ENCODE data around the gene CACNA1A. TPM values are rescaled to one million over a fixed set of nuclear protein-coding genes. Genes with fewer than 3 reads are reported as not detected.

CACNA1A gene
- total and polyA plus RNA-seq, 2 of the 4 experiments (the other 2 are of a cell fraction) = 5.9 to 15.0 TPM

DNA sequence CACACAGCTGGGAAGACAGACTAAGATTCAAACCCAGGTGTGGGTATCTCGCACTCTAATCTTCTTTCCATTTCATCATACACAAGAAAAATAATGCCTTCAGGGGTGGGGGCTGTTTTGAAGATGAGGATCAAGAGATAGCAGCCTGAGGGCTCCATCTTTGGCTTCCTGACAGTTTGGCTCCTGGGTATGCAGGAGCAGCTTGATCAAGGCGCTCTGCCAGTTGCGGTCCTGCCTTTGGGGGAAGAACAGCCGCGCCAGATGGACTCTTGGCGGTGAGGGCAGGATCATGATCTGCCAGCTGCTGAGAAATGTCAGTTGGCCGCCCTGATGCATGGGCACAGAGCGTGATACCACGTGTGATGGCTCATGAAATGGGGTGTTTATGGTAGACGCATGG lies 236.9 kb downstream of the CACNA1A start:
- Histone ChIP-seq H3K18ac (ENCODE audit: low read depth, low read length) (no peak overlapping the region), H3K4me3 (ENCODE audit: insufficient read depth, low read depth, low read length) (no peak overlapping the region), H3K56ac (ENCODE audit: extremely low read depth, insufficient read depth, low read length) (no peak overlapping the region), H2AK9ac (replicated peaks; ENCODE audit: low read depth, low read length, poor library complexity) (no peak overlapping the region), H3K9me1 (ENCODE audit: insufficient read depth, low read length) (no peaks in the 10 kb centered on the region), H3K4me2 (ENCODE audit: low read depth, low read length) (no peak overlapping the region), H2BK20ac (ENCODE audit: low read depth, low read length) (no peak overlapping the region), H3K9me3 (ENCODE audit: control insufficient read depth, insufficient read depth, low read length) (peaks cover 4% of the 10 kb centered on the region; the same call in 1 of the 2 replicates), H2AK5ac (ENCODE audit: low read depth, low read length) (no peak overlapping the region), H2BK15ac (ENCODE audit: low read depth, low read length) (no peak overlapping the region), H3K9ac (ENCODE audit: low read depth, low read length) (no peak overlapping the region), H3K23ac (ENCODE audit: low read depth, low read length) (no peak overlapping the region), H4K8ac (ENCODE audit: low read depth in 2 of 2, low read length in 2 of 2) (no peak overlapping the region), H3K79me1 (ENCODE audit: low read depth in 1 of 2, low read length in 2 of 2) (no peaks in the 10 kb centered on the region), H3K27ac (ENCODE audit: insufficient read depth, low read length) (no peak overlapping the region), H3K4me1 (ENCODE audit: control insufficient read depth, insufficient read depth, low read length) (peaks cover 4% of the 10 kb centered on the region; the same call in 1 of the 2 replicates), H2BK120ac (ENCODE audit: low read depth, low read length) (no peak overlapping the region), H3K4ac (ENCODE audit: low read depth, low read length) (no peak overlapping the region), H4K5ac (ENCODE audit: low read depth, low read length) (no peak overlapping the region), H2AFZ (replicated peaks; ENCODE audit: low read length, poor library complexity) (no peak overlapping the region), H3K27me3 (ENCODE audit: control insufficient read depth, insufficient read depth, low read length) (peaks cover 2% of the 10 kb centered on the region), H2BK5ac (ENCODE audit: low read depth, low read length, poor library complexity, severe bottlenecking) (no peak overlapping the region), H3K14ac (replicated peaks; ENCODE audit: low read depth, low read length) (no peak overlapping the region), H3K36me3 (ENCODE audit: control insufficient read depth, insufficient read depth, low read length) (peaks cover 3% of the 10 kb centered on the region; the same call in 1 of the 2 replicates), H4K91ac (ENCODE audit: insufficient read depth, low read depth, low read length) (no peak overlapping the region), H4K20me1 (ENCODE audit: insufficient read depth, low read length) (no peaks in the 10 kb centered on the region)
- TF ChIP-seq CEBPB (IDR thresholded peaks at IDR 0.05; ENCODE audit: low read depth, low read length) (no peak), RCOR1 (IDR thresholded peaks at IDR 0.05; ENCODE audit: insufficient replicate concordance, low read length) (no peak)
- dilution Hi-C loops (cut with HindIII; ENCODE audit: low sequenced_read_pairs, unreplicated experiment) = no loop called here
- CTCF ChIA-PET = interaction anchor here (0.5 to 0.7 kb wide), 2 partner anchors 208 to 288 kb away, joined by 3 to 6 read pairs; no protein-coding TSS in a partner anchor
- no TSS peak for BruUV-seq (replicated peaks)
- ATAC-seq (ENCODE audit: low read depth) (no peak), DNase-seq (no peak)
- in situ Hi-C loops (cut with MboI; ENCODE audit: low sequenced_read_pairs) = no loop called here
- POLR2A ChIA-PET (ENCODE audit: unreplicated experiment) = no interaction called here
- intact Hi-C loops (cut with micrococcal nuclease) = no loop called here
- 96% methylated on average over 5 of the region's 10 CpGs; no CpG with 5 or more reads in 1 of the 2 experiments for WGBS, 2 experiments (ENCODE audit: extremely low coverage in 2 of 2, insufficient read length in 1 of 2)

All from IMR-90 (cell line).